H9 (cell line): ENCODE measurements around the gene TMEM187. TPM values are rescaled to one million over a fixed set of nuclear protein-coding genes. Genes with fewer than 3 reads are reported as not detected.
A peak's percentile ranks its signal among the peaks of the same experiment; 100 is the strongest.

Experiments
- DNase-seq: peaks from one replicate; pipeline ENCODE4 v3.0.0-alpha.2; 2017
- H2AFZ ChIP-seq: one replicate; pipeline ENCODE4 v1.6.1; 2013; ENCODE audit warnings: mild to moderate bottlenecking, low read length, control low read depth, moderate library complexity
- H2AK5ac ChIP-seq: 2 replicates; pipeline ENCODE4 v1.6.1; 2013; ENCODE audit warnings: low read length, control low read depth, mixed read lengths; ENCODE audit not compliant: insufficient read length
- H2BK120ac ChIP-seq: one replicate; pipeline ENCODE4 v1.6.1; 2013; ENCODE audit warnings: low read depth, mild to moderate bottlenecking, low read length, control low read depth, inconsistent platforms; ENCODE audit not compliant: poor library complexity, severe bottlenecking
- H2BK12ac ChIP-seq: 2 replicates; pipeline ENCODE4 v1.6.1; 2013; ENCODE audit warnings: low read length, control low read depth, mixed read lengths, low read depth; ENCODE audit not compliant: insufficient read length
- H2BK15ac ChIP-seq: 2 replicates; pipeline ENCODE4 v1.6.1; 2013; ENCODE audit warnings: low read depth, low read length, control low read depth
- H2BK20ac ChIP-seq: one replicate; pipeline ENCODE4 v1.6.1; 2013; ENCODE audit warnings: low read depth, mild to moderate bottlenecking, low read length, control low read depth, inconsistent platforms; ENCODE audit not compliant: poor library complexity, severe bottlenecking
- H2BK5ac ChIP-seq: 2 replicates; pipeline ENCODE4 v1.6.1; 2013; ENCODE audit warnings: low read length, control low read depth, mixed read lengths; ENCODE audit not compliant: insufficient read length
- H3K14ac ChIP-seq: 2 replicates; pipeline ENCODE4 v1.6.1; 2013; ENCODE audit warnings: low read length, control low read depth; ENCODE audit not compliant: insufficient read depth
- H3K18ac ChIP-seq: 2 replicates; pipeline ENCODE4 v1.6.1; 2013; ENCODE audit warnings: low read depth, mild to moderate bottlenecking, mixed read lengths, low read length, control low read depth; ENCODE audit not compliant: insufficient read length
- H3K23ac ChIP-seq: 2 replicates; pipeline ENCODE4 v1.6.1; 2013; ENCODE audit warnings: low read length, control low read depth, mixed read lengths, low read depth; ENCODE audit not compliant: insufficient read length
- H3K23me2 ChIP-seq: 2 replicates; pipeline ENCODE4 v1.6.1; 2013; ENCODE audit warnings: low read depth, mild to moderate bottlenecking, mixed read lengths, low read length, control low read depth; ENCODE audit not compliant: insufficient read length, poor library complexity, severe bottlenecking
- H3K27ac ChIP-seq: 2 replicates; pipeline ENCODE4 v1.5.1; 2013; ENCODE audit warnings: low read length, control low read depth, mixed read lengths, low read depth; ENCODE audit not compliant: insufficient read length
- H3K27me3 ChIP-seq: 2 replicates; pipeline ENCODE4 v1.6.1; 2013; ENCODE audit warnings: low read length, control low read depth, inconsistent platforms; ENCODE audit not compliant: insufficient read depth
- H3K4ac ChIP-seq: 2 replicates; pipeline ENCODE4 v1.6.1; 2013; ENCODE audit warnings: low read depth, mild to moderate bottlenecking, control low read depth, inconsistent platforms, low read length, moderate library complexity
- H3K4me1 ChIP-seq: 2 replicates; pipeline ENCODE4 v1.6.1; 2013; ENCODE audit warnings: low read length, control low read depth, inconsistent platforms; ENCODE audit not compliant: insufficient read depth
- H3K4me2 ChIP-seq: 2 replicates; pipeline ENCODE4 v1.6.1; 2013; ENCODE audit warnings: low read length, control low read depth, mixed read lengths; ENCODE audit not compliant: insufficient read length, insufficient read depth
- H3K56ac ChIP-seq: 2 replicates; pipeline ENCODE4 v1.6.1; 2013; ENCODE audit warnings: low read depth, mild to moderate bottlenecking, mixed read lengths, low read length, control low read depth; ENCODE audit not compliant: insufficient read length
- H3K79me1 ChIP-seq: 2 replicates; pipeline ENCODE4 v1.6.1; 2013; ENCODE audit warnings: low read depth, mild to moderate bottlenecking, moderate library complexity, low read length, control low read depth, inconsistent platforms; ENCODE audit not compliant: insufficient read depth, poor library complexity, severe bottlenecking
- H3K79me2 ChIP-seq: 2 replicates; pipeline ENCODE4 v1.6.1; 2013; ENCODE audit warnings: low read length, control low read depth, inconsistent platforms; ENCODE audit not compliant: insufficient read depth
- H3K9ac ChIP-seq: 2 replicates; pipeline ENCODE4 v1.6.1; 2013; ENCODE audit warnings: low read length, control low read depth, mixed read lengths; ENCODE audit not compliant: insufficient read length; ENCODE audit errors: extremely low read depth
- H3K9me3 ChIP-seq: one replicate; pipeline ENCODE4 v1.6.1; 2013; ENCODE audit warnings: low read depth, low read length, inconsistent platforms; ENCODE audit not compliant: control insufficient read depth
- H3T11ph ChIP-seq: one replicate; pipeline ENCODE4 v1.6.1; 2013; ENCODE audit warnings: mild to moderate bottlenecking, low read length, control low read depth, inconsistent platforms
- H4K20me1 ChIP-seq: one replicate; pipeline ENCODE4 v1.6.1; 2013; ENCODE audit not compliant: control insufficient read depth, insufficient read length, insufficient read depth
- H4K5ac ChIP-seq: 2 replicates; pipeline ENCODE4 v1.6.1; 2013; ENCODE audit warnings: low read depth, mild to moderate bottlenecking, mixed read lengths, low read length, control low read depth; ENCODE audit not compliant: insufficient read length
- H4K8ac ChIP-seq: replicated peaks from 2 replicates; pipeline ENCODE4 v1.6.1; 2013; ENCODE audit warnings: low read length, control low read depth, mixed read lengths, low read depth; ENCODE audit not compliant: insufficient read length
- H4K91ac ChIP-seq: 2 replicates; pipeline ENCODE4 v1.6.1; 2013; ENCODE audit warnings: low read depth, mild to moderate bottlenecking, moderate library complexity, mixed read lengths, low read length, control low read depth; ENCODE audit not compliant: insufficient read length
- H3K27ac Mint-ChIP-seq, 3 experiments: 2 replicates in 2 of 3; 3 replicates in 1 of 3; pipeline ENCODE4 v1.8.0; 2020 to 2021; ENCODE audit warnings: mixed read lengths in 3 of 3, mild to moderate bottlenecking in 1 of 3, moderate library complexity in 1 of 3
- H3K27me3 Mint-ChIP-seq: 2 replicates; pipeline ENCODE4 v1.8.0; 2021; ENCODE audit warnings: low read depth, mild to moderate bottlenecking, moderate library complexity, mixed read lengths
- H3K36me3 Mint-ChIP-seq, 3 experiments: 2 replicates in 2 of 3; 3 replicates in 1 of 3; pipeline ENCODE4 v1.8.0; 2020 to 2021; ENCODE audit warnings: low read depth in 3 of 3, mixed read lengths in 3 of 3; ENCODE audit not compliant: insufficient read depth in 1 of 3
- H3K4me1 Mint-ChIP-seq, 2 experiments: 2 replicates each; pipeline ENCODE4 v1.8.0; 2020; ENCODE audit warnings: mixed read lengths in 2 of 2
- H3K4me3 Mint-ChIP-seq, 2 experiments: 2 replicates in 1 of 2; 3 replicates in 1 of 2; pipeline ENCODE4 v1.8.0; 2020 to 2021; ENCODE audit warnings: mild to moderate bottlenecking in 2 of 2, mixed read lengths in 2 of 2, moderate library complexity in 1 of 2
- H3K9me3 Mint-ChIP-seq, 2 experiments: 2 replicates in 1 of 2; 3 replicates in 1 of 2; pipeline ENCODE4 v1.8.0; 2020; ENCODE audit warnings: mild to moderate bottlenecking in 2 of 2, mixed read lengths in 2 of 2, moderate library complexity in 1 of 2
- WGBS: extraction: QIAGEN DNeasy Blood & Tissue Kit; methylation state at CpG from one replicate; pipeline ENCODE4 v1.1.7; 2013; ENCODE audit warnings: missing lambda C conversion rate, low lambda C conversion rate, mixed read lengths; ENCODE audit not compliant: insufficient read length; ENCODE audit errors: extremely low coverage; 5-methylcytosine and 5-hydroxymethylcytosine counted together
- total RNA-seq: library from RNA; stranded (reverse); gene quantifications from 2 replicates; pipeline ENCODE4 v1.2.1, GENCODE V29; 2021
- TF ChIP-seq, protein P1 (sequence below): fragments of 200-600 bp; sonication (generic); conservative IDR thresholded peaks from 3 replicates; pipeline ENCODE4 v1.8.0; 2021; ENCODE audit warnings: antibody characterized with exemption, mild to moderate bottlenecking

The TMEM187 gene
- total RNA-seq, 1 experiment from 2014 or later, result 2.7 TPM

- no peak overlapping the region for H4K5ac ChIP-seq
- H3K27ac ChIP-seq, result no peak overlapping the region
- H3K23me2 ChIP-seq, result peaks cover 22% of the 10 kb centered on the region
- no peak for DNase-seq
- H2BK20ac ChIP-seq, result no peak overlapping the region
- no peak overlapping the region for H2BK5ac ChIP-seq
- peak overlapping the region; percentile 82; the same call in 1 of the 2 replicates for H3K14ac ChIP-seq
- H3K56ac ChIP-seq, result no peak overlapping the region
- H3K9me3 ChIP-seq, result no peaks in the 10 kb centered on the region
- H3K4me3 Mint-ChIP-seq, result peak overlapping the region; percentile 77 to 79
- H2AK5ac ChIP-seq, result no peak overlapping the region
- peak overlapping the region; percentile 25 for H3K9ac ChIP-seq
- no peak overlapping the region for H2AFZ ChIP-seq
- peaks cover 7 to 15% (median 9%) of the 10 kb centered on the region in 3 experiments for H3K36me3 Mint-ChIP-seq
- H3T11ph ChIP-seq, result no peak overlapping the region
- no peak overlapping the region for H4K8ac ChIP-seq
- H3K27me3 Mint-ChIP-seq, result no peaks in the 10 kb centered on the region; the same call in none of the 2 replicates
- WGBS, result no CpG with 5 or more reads among the region's 4 CpGs
- peak overlapping the region; percentile 63 for H3K4me2 ChIP-seq
- no peak overlapping the region for H2BK15ac ChIP-seq
- no peaks in the 10 kb centered on the region for H4K20me1 ChIP-seq
- H3K27me3 ChIP-seq, result no peaks in the 10 kb centered on the region
- no peaks in the 10 kb centered on the region for H3K79me2 ChIP-seq
- H3K4ac ChIP-seq, result no peak overlapping the region
- peak overlapping the region; percentile 77 for H3K18ac ChIP-seq
- H3K9me3 Mint-ChIP-seq, result peaks cover 45 to 64% of the 10 kb centered on the region in 2 experiments
- H3K4me1 ChIP-seq, result no peaks in the 10 kb centered on the region
- H2BK120ac ChIP-seq, result no peak overlapping the region
- H3K23ac ChIP-seq, result no peak overlapping the region
- H3K79me1 ChIP-seq, result no peaks in the 10 kb centered on the region
- no peak overlapping the region for H2BK12ac ChIP-seq
- H3K27ac Mint-ChIP-seq, result peak overlapping the region in 2 of 3 experiments; percentile 70 to 72; a peak in 3 of 7 replicates
- TF ChIP-seq, protein P1, sequence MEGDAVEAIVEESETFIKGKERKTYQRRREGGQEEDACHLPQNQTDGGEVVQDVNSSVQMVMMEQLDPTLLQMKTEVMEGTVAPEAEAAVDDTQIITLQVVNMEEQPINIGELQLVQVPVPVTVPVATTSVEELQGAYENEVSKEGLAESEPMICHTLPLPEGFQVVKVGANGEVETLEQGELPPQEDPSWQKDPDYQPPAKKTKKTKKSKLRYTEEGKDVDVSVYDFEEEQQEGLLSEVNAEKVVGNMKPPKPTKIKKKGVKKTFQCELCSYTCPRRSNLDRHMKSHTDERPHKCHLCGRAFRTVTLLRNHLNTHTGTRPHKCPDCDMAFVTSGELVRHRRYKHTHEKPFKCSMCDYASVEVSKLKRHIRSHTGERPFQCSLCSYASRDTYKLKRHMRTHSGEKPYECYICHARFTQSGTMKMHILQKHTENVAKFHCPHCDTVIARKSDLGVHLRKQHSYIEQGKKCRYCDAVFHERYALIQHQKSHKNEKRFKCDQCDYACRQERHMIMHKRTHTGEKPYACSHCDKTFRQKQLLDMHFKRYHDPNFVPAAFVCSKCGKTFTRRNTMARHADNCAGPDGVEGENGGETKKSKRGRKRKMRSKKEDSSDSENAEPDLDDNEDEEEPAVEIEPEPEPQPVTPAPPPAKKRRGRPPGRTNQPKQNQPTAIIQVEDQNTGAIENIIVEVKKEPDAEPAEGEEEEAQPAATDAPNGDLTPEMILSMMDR, result no peak
- H3K4me1 Mint-ChIP-seq, result peaks cover 13 to 34% of the 10 kb centered on the region in 2 experiments
- H4K91ac ChIP-seq, result no peak overlapping the region
Measured at GRCh38 chrX:153925387-153925738, 47.2 kb upstream of the TMEM187 start.
